PC-3 (cell line): ENCODE data around the gene UNK. TPM values are rescaled to one million over a fixed set of nuclear protein-coding genes. Genes with fewer than 3 reads are reported as not detected.

Experiments used
- ATAC-seq: fragments of 200-7000 bp; cut with Tn5 transposase; 2 replicates; pipeline ENCODE4 v1.9.1; 2020; ENCODE audit warnings: mild to moderate bottlenecking, moderate library complexity
- BruUV-seq: library from RNA; stranded (reverse); fragments of 400-500 nt; replicated peaks from 2 replicates; lab custom pipeline; 2021; lab: Mats Ljungman, UMichigan
- CTCF ChIA-PET: fragments of 300-600 bp; sonication (Branson Sonifier 250); formaldehyde crosslinking; loops from one replicate; lab custom pipeline; 2022; ENCODE audit warnings: antibody characterized with exemption; lab: Charles Lee
- POLR2A ChIA-PET: fragments of 300-600 bp; sonication (Branson Sonifier 250); formaldehyde crosslinking; loops from one replicate; lab custom pipeline; 2022; ENCODE audit warnings: antibody characterized with exemption; ENCODE audit not compliant: unreplicated experiment; lab: Charles Lee
- DNase-seq: peaks from one replicate; pipeline ENCODE4 v3.0.0-alpha.2; 2015
- H2AFZ ChIP-seq: fragments of 300-600 bp; sonication (generic); 2 replicates; pipeline ENCODE4 v1.6.0; 2016; ENCODE audit warnings: antibody characterized with exemption, low read length
- H3F3A ChIP-seq: fragments of 300-600 bp; sonication (generic); one replicate; pipeline ENCODE4 v1.6.0; 2017; ENCODE audit warnings: antibody characterized with exemption, low read length, control low read depth, mild to moderate bottlenecking; ENCODE audit not compliant: unreplicated experiment
- H3K27ac ChIP-seq: fragments of 300-600 bp; sonication (generic); 2 replicates; pipeline ENCODE4 v1.5.1; 2016; ENCODE audit warnings: mild to moderate bottlenecking, low read length
- H3K27me3 ChIP-seq: fragments of 300-600 bp; sonication (generic); 2 replicates; pipeline ENCODE4 v1.6.1; 2016; ENCODE audit warnings: low read length, mixed read lengths
- H3K36me3 ChIP-seq: fragments of 300-600 bp; sonication (generic); 2 replicates; pipeline ENCODE4 v1.6.1; 2016; ENCODE audit warnings: low read depth, mixed run types, low read length, mixed read lengths
- H3K4me1 ChIP-seq: fragments of 300-600 bp; sonication (generic); 2 replicates; pipeline ENCODE4 v1.5.1; 2016; ENCODE audit warnings: low read length; ENCODE audit not compliant: insufficient read depth
- H3K4me2 ChIP-seq: fragments of 300-600 bp; sonication (generic); 2 replicates; pipeline ENCODE4 v1.6.0; 2016; ENCODE audit warnings: low read length
- H3K4me3 ChIP-seq: fragments of 300-600 bp; sonication (generic); 2 replicates; pipeline ENCODE4 v1.5.1; 2016; ENCODE audit warnings: mild to moderate bottlenecking, low read length, mixed read lengths
- H3K79me2 ChIP-seq: fragments of 300-600 bp; sonication (generic); 2 replicates; pipeline ENCODE4 v1.6.1; 2017; ENCODE audit warnings: low read length, mixed read lengths
- H3K9ac ChIP-seq: fragments of 300-600 bp; sonication (generic); 2 replicates; pipeline ENCODE4 v1.6.0; 2016; ENCODE audit warnings: mild to moderate bottlenecking, low read length
- H3K9me2 ChIP-seq: fragments of 300-600 bp; sonication (generic); replicated peaks from 2 replicates; pipeline ENCODE4 v1.6.1; 2016; ENCODE audit warnings: mixed run types, low read length, mixed read lengths
- H3K9me3 ChIP-seq: fragments of 300-600 bp; sonication (generic); 2 replicates; pipeline ENCODE4 v1.6.1; 2016; ENCODE audit warnings: low read length, mixed read lengths
- H4K20me1 ChIP-seq: fragments of 300-600 bp; sonication (generic); 2 replicates; pipeline ENCODE4 v1.6.1; 2016; ENCODE audit warnings: low read length, mixed read lengths
- CTCF ChIP-seq: fragments of 300-600 bp; sonication (generic); conservative IDR thresholded peaks from 2 replicates; pipeline ENCODE4 v1.5.1; 2017; ENCODE audit warnings: antibody characterized with exemption, low read depth, mild to moderate bottlenecking, low read length
- EZH2 ChIP-seq: fragments of 300-600 bp; sonication (generic); IDR thresholded peaks from one replicate; pipeline ENCODE4 v1.6.1; 2017; ENCODE audit warnings: antibody characterized with exemption, mild to moderate bottlenecking, low read length; ENCODE audit not compliant: unreplicated experiment
- EZH2phosphoT487 ChIP-seq: fragments of 300-600 bp; sonication (generic); IDR thresholded peaks from 2 replicates; pipeline ENCODE4 v1.6.1; 2018; ENCODE audit warnings: mild to moderate bottlenecking, antibody characterized with exemption, low read length, borderline replicate concordance
- intact Hi-C: fragments of 100-400 bp; cut with micrococcal nuclease; formaldehyde crosslinking; loops from 2 replicates; pipeline ENCODE4 v1.9.0; 2023
- total RNA-seq: library from RNA; depleted of rRNA; stranded (reverse); fragments of >200 nt; gene quantifications from 2 replicates; pipeline ENCODE4 v1.2.3, GENCODE V29; 2014

The UNK gene
- total RNA-seq, 1 experiment from 2014 or later: 21.8 TPM

DNA sequence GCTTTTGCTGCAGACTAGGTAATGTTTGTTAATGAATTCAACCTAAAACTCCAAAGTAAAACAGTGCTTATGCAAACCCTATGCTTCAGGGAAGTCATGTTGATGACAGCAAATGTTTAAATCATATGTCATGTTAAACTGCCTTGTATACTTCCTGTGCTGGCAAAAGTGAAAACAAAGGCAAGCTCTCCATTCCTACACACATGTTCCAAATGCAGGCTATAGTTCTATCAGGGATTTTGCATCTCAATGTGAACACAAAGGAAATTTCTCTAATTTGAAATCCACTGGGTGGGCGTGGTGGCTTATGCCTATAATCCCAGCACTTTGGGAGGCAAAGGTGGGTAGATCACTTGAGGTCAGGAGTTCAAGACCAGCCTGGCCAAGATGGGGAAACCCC, 19.3 kb downstream of the UNK start:
- no peak overlapping the region for H3K4me2 ChIP-seq
- no TSS peak for BruUV-seq
- no peak overlapping the region for H3K4me3 ChIP-seq
- ChIA-PET CTCF (interaction anchor here (0.6 kb wide), 1 partner anchor 36 kb away, joined by 6 read pairs; no protein-coding TSS in a partner anchor), POLR2A (interaction anchor here (0.6 kb wide), 1 partner anchor 24 kb away, joined by 3 read pairs; no protein-coding TSS in a partner anchor)
- no peaks in the 10 kb centered on the region; the same call in 1 of the 2 replicates for H3K36me3 ChIP-seq
- ATAC-seq: no peak
- H3K9me3 ChIP-seq: no peaks in the 10 kb centered on the region
- no peaks in the 10 kb centered on the region for H3K79me2 ChIP-seq
- H3K9me2 ChIP-seq: no peaks in the 10 kb centered on the region
- H3K27me3 ChIP-seq: no peaks in the 10 kb centered on the region
- intact Hi-C loops: no loop called here
- H2AFZ ChIP-seq: no peak overlapping the region
- no peaks in the 10 kb centered on the region for H3K4me1 ChIP-seq
- no peaks in the 10 kb centered on the region for H3F3A ChIP-seq
- H3K27ac ChIP-seq: no peak overlapping the region
- H4K20me1 ChIP-seq: no peaks in the 10 kb centered on the region
- no peak overlapping the region for H3K9ac ChIP-seq
- TF ChIP-seq EZH2 (no peak), EZH2phosphoT487 (no peak), CTCF (no peak)
- DNase-seq: no peak

DNA sequence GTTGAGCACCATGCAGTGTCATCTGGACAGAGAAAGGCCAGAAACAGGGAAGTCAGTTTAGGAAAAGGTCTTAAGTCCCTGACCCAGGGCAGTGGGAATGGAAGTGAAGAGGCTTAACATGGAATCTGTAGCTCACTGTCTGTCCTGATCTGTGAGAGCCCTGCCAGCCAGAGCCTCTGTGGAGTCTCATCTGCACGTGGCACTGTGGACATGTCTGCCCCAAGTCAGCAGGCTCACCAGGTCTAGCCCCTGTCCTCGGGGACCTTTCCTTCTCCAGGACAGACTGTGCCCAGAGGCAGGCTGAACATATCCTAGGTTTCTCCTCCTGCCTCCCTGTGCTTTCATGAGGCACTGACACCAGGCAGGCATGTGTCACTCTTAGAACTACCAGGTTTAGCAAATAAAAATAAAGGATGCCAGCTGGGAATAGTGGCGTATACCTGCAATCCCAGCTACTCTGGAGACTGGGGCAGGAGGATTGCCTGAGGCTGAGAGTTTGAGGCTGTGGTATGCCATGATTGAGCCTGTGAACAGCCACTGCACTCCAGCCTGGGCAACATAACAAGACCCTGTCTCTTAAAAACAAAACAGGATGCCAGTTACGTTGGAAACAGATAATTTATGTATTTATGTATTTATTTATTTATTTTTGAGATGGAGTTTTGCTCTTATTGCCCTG, 22.4 kb downstream of the UNK start:
- no peaks in the 10 kb centered on the region for H3K36me3 ChIP-seq
- no peak overlapping the region for H2AFZ ChIP-seq
- BruUV-seq: no TSS peak
- no peak overlapping the region for H3K27ac ChIP-seq
- H3K4me3 ChIP-seq: no peak overlapping the region
- H4K20me1 ChIP-seq: no peaks in the 10 kb centered on the region
- no peaks in the 10 kb centered on the region for H3F3A ChIP-seq
- no peaks in the 10 kb centered on the region for H3K9me2 ChIP-seq
- CTCF ChIA-PET: no interaction called here
- H3K4me2 ChIP-seq: no peak overlapping the region
- DNase-seq (no peak), ATAC-seq (no peak)
- H3K79me2 ChIP-seq: no peaks in the 10 kb centered on the region
- POLR2A ChIA-PET: no interaction called here
- TF ChIP-seq EZH2phosphoT487 (no peak), CTCF (no peak), EZH2 (no peak)
- intact Hi-C loops: no loop called here
- no peaks in the 10 kb centered on the region for H3K27me3 ChIP-seq
- no peaks in the 10 kb centered on the region for H3K4me1 ChIP-seq
- no peak overlapping the region for H3K9ac ChIP-seq
- H3K9me3 ChIP-seq: no peaks in the 10 kb centered on the region

DNA sequence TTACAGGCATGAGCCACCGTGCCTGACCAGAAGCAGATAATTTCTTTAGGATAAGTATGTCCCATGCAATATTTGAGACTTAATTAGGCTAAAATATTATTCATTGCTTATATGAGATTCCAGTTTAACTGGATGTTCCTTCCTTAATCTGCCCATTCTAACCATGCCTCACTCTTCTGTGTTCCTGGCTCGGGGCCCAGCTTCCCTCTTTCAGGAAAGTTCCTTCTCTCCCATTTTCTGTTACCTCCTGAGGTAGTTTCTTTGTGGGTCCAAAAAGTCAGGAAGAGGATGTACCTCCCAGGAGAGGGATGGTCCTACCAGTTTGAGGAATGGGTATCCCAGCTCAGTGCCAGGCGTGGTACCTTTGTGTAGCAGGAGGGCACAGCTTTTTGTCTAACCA, 23.3 kb downstream of the UNK start:
- Histone ChIP-seq H4K20me1 (no peaks in the 10 kb centered on the region), H3K9me3 (no peaks in the 10 kb centered on the region), H3K9ac (no peak overlapping the region), H3K79me2 (no peaks in the 10 kb centered on the region), H3K4me3 (no peak overlapping the region), H3F3A (no peaks in the 10 kb centered on the region), H3K27me3 (no peaks in the 10 kb centered on the region), H3K27ac (no peak overlapping the region), H3K9me2 (no peaks in the 10 kb centered on the region), H3K4me1 (no peaks in the 10 kb centered on the region), H2AFZ (no peak overlapping the region), H3K4me2 (no peak overlapping the region), H3K36me3 (no peaks in the 10 kb centered on the region)
- BruUV-seq: no TSS peak
- DNase-seq (no peak), ATAC-seq (no peak)
- ChIA-PET POLR2A (no interaction called here), CTCF (no interaction called here)
- TF ChIP-seq EZH2: no peak
- intact Hi-C loops: no loop called here
